Fibroblast of mammary gland (primary cell): ENCODE results near the gene PITX2.

Experiments
- DNase-seq: peaks from one replicate; pipeline ENCODE4 v3.0.0-alpha.2; 2010; ENCODE audit warnings: low read depth
- H3K4me3 ChIP-seq: 2 replicates; pipeline ENCODE4 v1.5.1; 2011; ENCODE audit warnings: low read depth, mild to moderate bottlenecking, low read length, moderate library complexity; ENCODE audit not compliant: control insufficient read depth
- TF ChIP-seq, protein P1 (sequence below): conservative IDR thresholded peaks from 2 replicates; pipeline ENCODE4 v1.5.1; 2011; ENCODE audit warnings: low read depth, low read length, inconsistent platforms; ENCODE audit not compliant: control insufficient read depth, insufficient read depth

Gene PITX2

GRCh38 chr4:110623718-110624397, 981 bp upstream of the PITX2 start:
- no peak for DNase-seq
- no peak overlapping the region for H3K4me3 ChIP-seq

GRCh38 chr4:110621839-110622751, 782 bp downstream of the PITX2 start:
- H3K4me3 ChIP-seq, result peak overlapping the region; percentile 68
- TF ChIP-seq, protein P1, sequence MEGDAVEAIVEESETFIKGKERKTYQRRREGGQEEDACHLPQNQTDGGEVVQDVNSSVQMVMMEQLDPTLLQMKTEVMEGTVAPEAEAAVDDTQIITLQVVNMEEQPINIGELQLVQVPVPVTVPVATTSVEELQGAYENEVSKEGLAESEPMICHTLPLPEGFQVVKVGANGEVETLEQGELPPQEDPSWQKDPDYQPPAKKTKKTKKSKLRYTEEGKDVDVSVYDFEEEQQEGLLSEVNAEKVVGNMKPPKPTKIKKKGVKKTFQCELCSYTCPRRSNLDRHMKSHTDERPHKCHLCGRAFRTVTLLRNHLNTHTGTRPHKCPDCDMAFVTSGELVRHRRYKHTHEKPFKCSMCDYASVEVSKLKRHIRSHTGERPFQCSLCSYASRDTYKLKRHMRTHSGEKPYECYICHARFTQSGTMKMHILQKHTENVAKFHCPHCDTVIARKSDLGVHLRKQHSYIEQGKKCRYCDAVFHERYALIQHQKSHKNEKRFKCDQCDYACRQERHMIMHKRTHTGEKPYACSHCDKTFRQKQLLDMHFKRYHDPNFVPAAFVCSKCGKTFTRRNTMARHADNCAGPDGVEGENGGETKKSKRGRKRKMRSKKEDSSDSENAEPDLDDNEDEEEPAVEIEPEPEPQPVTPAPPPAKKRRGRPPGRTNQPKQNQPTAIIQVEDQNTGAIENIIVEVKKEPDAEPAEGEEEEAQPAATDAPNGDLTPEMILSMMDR, result no peak
- peak; percentile 18 for DNase-seq

More at GRCh38 chr4:110623718-110624397, 981 bp upstream of the PITX2 start:
- TF ChIP-seq, protein P1, result no peak

DNA sequence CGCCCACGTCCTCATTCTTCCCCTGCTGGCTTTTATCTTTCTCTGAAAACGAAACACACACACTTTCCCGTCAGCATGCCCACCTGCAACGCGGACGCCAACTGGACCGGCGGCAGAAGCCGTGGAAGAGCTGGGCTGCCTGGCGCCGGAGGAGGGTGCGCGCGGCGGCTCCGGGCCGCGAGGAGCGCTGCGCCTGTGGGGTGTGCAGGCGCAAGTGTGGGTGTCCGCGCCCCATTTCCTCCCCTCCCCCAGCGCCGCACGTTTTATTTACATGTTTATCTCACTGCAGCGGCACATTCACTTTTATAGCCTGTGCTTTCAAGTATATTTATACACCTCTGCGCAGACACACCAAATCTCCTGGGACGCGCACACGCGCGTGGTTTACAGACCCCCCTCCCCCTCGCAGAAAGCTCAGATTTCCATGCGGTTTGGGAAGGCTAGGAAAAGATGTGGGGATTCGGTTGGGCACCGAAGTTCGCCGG, 1.5 kb downstream of the PITX2 start:
- TF ChIP-seq, protein P1, result no peak
- peak overlapping the region; percentile 68 for H3K4me3 ChIP-seq
- DNase-seq, result no peak

DNA sequence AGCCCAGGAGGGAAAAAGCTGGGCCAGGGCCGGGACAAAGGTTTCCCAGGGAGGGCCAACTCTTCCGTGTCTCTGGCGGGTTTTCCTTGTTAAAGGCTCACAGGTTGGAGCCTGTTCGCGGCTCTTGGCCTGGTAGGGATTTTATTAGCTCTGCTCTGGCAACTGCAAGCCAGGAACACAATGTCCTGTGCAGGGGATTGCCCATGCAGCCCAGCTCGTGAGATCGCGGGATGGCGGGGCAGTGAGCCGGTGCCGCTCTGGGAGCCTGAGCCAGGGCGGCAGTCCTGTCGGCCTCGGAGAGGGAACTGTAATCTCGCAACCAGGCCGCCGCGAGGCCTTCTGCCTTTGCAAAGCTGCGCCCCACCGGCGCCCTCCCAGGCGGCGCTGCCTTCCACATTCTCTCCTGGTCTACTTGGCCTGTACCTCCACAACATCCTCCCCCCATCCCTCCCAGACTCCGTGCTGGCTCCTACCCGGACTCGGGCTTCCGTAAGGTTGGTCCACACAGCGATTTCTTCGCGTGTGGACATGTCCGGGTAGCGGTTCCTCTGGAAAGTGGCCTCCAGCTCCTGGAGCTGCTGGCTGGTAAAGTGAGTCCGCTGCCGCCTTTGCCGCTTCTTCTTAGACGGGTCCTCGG, 2.1 kb downstream of the PITX2 start:
- no peak overlapping the region for H3K4me3 ChIP-seq
- TF ChIP-seq, protein P1, result no peak
- DNase-seq, result no peak

DNA sequence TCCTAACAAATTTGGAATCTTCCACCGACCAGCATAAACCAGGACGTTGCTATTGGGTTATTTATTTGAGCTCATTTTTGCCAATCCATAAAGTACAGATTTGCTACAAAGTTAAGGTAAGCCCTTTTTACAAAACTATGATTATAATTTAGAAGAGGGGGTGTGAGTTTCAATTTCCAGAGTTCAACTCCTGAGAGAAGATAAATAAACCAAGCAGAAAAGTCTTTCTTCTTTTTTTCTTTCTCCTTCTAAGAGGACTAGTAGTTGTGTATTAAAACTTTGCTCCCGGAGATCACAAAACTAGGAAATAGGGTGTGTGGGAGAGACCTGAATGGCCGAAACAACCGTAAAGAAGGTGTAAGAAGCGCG, 2.6 kb downstream of the PITX2 start:
- DNase-seq, result no peak
- TF ChIP-seq, protein P1, result no peak
- H3K4me3 ChIP-seq, result no peak overlapping the region

GRCh38 chr4:110619463-110620247, 3.2 kb downstream of the PITX2 start:
- DNase-seq, result no peak
- TF ChIP-seq, protein P1, result no peak
- H3K4me3 ChIP-seq, result no peak overlapping the region
